Endothelial cell (in vitro differentiated cells): Measurements from ENCODE around the gene TRIM3. TPM values are rescaled to one million over a fixed set of nuclear protein-coding genes. Genes with fewer than 3 reads are reported as not detected.

Experiments
- DNase-seq: peaks from one replicate; pipeline ENCODE4 v3.0.0; 2021; ENCODE audit warnings: low spot score
- H3K27ac Mint-ChIP-seq: one replicate; pipeline ENCODE4 v1.8.0; 2021; ENCODE audit warnings: mixed read lengths, inconsistent platforms; ENCODE audit not compliant: unreplicated experiment
- H3K27me3 Mint-ChIP-seq: one replicate; pipeline ENCODE4 v1.8.0; 2021; ENCODE audit warnings: mild to moderate bottlenecking, moderate library complexity, mixed read lengths, inconsistent platforms; ENCODE audit not compliant: unreplicated experiment
- H3K36me3 Mint-ChIP-seq: one replicate; pipeline ENCODE4 v1.8.0; 2021; ENCODE audit warnings: mild to moderate bottlenecking, low read depth, mixed read lengths, inconsistent platforms; ENCODE audit not compliant: unreplicated experiment
- H3K4me1 Mint-ChIP-seq: one replicate; pipeline ENCODE4 v1.8.0; 2021; ENCODE audit warnings: mild to moderate bottlenecking, mixed read lengths, inconsistent platforms; ENCODE audit not compliant: unreplicated experiment
- H3K4me3 Mint-ChIP-seq: one replicate; pipeline ENCODE4 v1.8.0; 2021; ENCODE audit warnings: mild to moderate bottlenecking, mixed read lengths, inconsistent platforms; ENCODE audit not compliant: unreplicated experiment
- H3K9me3 Mint-ChIP-seq: one replicate; pipeline ENCODE4 v1.8.0; 2021; ENCODE audit warnings: mixed read lengths, inconsistent platforms; ENCODE audit not compliant: unreplicated experiment
- CTCF ChIP-seq: fragments of 200-600 bp; sonication (generic); IDR thresholded peaks from one replicate; pipeline ENCODE4 v1.5.0; 2021; ENCODE audit warnings: antibody characterized with exemption; ENCODE audit not compliant: unreplicated experiment
- total RNA-seq: library from RNA; stranded (reverse); fragmentation: NEBNext Ultra II Directional; extraction: Animal tissue kit (Norgen Biotek cat#: 25700); gene quantifications from one replicate; pipeline ENCODE4 v1.2.1, GENCODE V29; 2021; ENCODE audit not compliant: unreplicated experiment

The TRIM3 gene
- total RNA-seq, 1 donor from 2014 or later: 26.0 TPM

- Mint-ChIP-seq H3K27me3 (peaks cover 4% of the 10 kb centered on the region), H3K4me1 (peaks cover 3% of the 10 kb centered on the region), H3K36me3 (no peaks in the 10 kb centered on the region), H3K9me3 (no peaks in the 10 kb centered on the region), H3K4me3 (no peak overlapping the region), H3K27ac (no peak overlapping the region)
- TF ChIP-seq CTCF: no peak
- no peak for DNase-seq
Measured at GRCh38 chr11:6413791-6414201, 59.9 kb downstream of the TRIM3 start.

DNA sequence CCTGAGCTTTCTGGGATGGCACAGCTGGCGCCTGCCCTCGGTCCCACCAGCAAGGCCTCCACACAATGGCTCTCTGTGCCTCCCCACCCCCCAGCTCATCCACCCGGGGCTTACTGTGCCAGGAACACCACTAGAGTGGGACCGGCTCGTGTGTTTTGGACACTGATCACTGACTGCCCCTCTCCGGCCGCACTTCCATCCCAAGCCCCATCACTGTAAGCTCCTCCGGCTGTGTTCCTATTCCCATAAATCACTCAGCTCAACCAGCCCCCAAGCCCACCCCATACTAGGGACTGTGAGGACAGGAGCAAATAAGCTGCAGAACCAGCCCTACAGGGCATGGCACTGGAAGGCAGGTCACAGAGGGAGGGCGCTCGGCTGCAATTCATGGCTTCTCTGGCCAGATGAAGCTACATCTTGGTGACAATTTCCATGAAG is 62.1 kb downstream of the TRIM3 start:
- H3K9me3 Mint-ChIP-seq: no peaks in the 10 kb centered on the region
- no peak for DNase-seq
- no peak overlapping the region for H3K27ac Mint-ChIP-seq
- peaks cover 5% of the 10 kb centered on the region for H3K27me3 Mint-ChIP-seq
- H3K4me1 Mint-ChIP-seq: peaks cover 3% of the 10 kb centered on the region
- no peak for TF ChIP-seq CTCF
- H3K4me3 Mint-ChIP-seq: no peak overlapping the region
- H3K36me3 Mint-ChIP-seq: no peaks in the 10 kb centered on the region

DNA sequence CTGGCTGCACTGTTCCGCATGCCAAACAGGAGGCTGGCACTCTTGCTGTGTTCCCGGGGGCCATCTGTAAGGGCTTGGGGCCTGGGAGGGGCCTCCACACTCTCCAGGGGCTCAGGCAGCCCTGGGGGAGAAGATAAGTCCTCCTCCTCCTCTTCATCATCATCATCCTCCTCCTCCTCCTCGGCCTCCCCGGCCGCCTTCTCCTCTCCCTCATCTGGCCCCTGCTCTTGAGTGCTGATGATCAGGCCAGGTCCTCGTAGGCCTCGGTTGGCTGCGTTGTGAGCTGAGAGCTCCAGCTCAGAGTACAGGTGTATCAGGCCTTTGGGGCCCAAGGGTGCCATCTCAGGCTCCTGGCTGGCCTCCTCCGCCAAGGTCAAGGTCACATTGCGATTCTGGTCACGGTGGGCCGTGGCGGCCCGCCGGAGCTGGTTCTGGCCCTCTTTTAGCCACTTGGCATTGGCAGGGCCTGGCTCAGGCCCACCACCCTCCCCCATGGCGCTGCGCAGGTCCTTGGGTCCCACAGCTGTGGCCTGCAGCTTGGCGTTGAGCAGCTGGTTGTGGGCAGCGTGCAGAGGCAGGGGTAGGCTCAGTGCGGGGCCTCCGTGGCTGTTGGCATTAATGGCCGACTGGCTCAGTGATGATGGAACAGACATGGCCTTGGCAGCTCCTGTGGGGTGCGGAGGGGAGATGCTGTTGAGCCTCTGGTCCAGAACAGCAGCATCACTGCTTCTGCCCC is 62.9 kb downstream of the TRIM3 start:
- H3K4me1 Mint-ChIP-seq: peaks cover 3% of the 10 kb centered on the region
- no peak overlapping the region for H3K27ac Mint-ChIP-seq

DNA sequence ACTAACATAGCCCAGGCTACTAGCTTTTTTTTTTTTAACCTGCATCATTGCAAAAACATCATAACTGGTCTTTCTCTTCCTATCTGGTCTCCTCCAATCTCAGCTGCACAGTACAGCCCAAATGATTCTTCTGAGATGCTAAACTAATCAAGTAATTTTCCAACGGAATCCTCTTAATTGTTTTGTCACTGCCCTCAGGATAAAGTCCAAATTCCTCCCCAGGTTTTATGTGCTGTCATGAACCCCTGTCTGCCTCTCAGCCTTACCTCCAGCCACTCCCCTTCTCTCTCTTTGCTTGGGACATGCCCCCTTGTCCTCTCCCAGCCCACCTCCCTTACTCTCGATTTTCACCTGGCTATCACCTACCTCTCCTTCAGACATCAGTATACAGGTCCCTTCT is 67.4 kb downstream of the TRIM3 start:
- Mint-ChIP-seq H3K27me3 (peaks cover 7% of the 10 kb centered on the region), H3K4me3 (no peak overlapping the region), H3K27ac (no peak overlapping the region), H3K9me3 (no peaks in the 10 kb centered on the region), H3K36me3 (peaks cover 4% of the 10 kb centered on the region), H3K4me1 (peaks cover 7% of the 10 kb centered on the region)
- no peak for TF ChIP-seq CTCF
- no peak for DNase-seq

More for the DNA sequence above, 62.9 kb downstream of the TRIM3 start:
- H3K27me3 Mint-ChIP-seq: peaks cover 5% of the 10 kb centered on the region
- no peak overlapping the region for H3K4me3 Mint-ChIP-seq
- H3K36me3 Mint-ChIP-seq: peaks cover 3% of the 10 kb centered on the region
- no peak for DNase-seq
- no peaks in the 10 kb centered on the region for H3K9me3 Mint-ChIP-seq
- no peak for TF ChIP-seq CTCF

DNA sequence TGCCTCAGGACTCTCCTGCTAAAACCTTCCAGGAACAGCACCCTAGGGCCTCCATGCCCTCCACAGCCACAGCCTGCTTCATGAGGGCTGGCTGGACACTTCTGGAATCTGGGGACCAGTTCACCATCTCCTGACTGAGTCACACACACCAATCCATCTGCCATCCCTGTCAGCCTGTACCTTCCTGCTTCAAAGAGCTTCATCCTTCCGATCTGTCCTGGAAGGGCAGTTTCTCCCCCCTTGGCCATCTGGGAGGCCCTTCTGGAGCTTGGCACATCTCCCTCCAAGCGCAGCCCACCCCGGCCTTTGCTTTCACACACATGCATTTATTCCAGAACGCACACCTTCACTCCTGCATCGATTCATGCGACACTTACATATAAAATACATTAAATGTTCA is 67.9 kb downstream of the TRIM3 start:
- H3K4me3 Mint-ChIP-seq: no peak overlapping the region
- no peak overlapping the region for H3K27ac Mint-ChIP-seq
- H3K36me3 Mint-ChIP-seq: peaks cover 8% of the 10 kb centered on the region
- peaks cover 7% of the 10 kb centered on the region for H3K4me1 Mint-ChIP-seq
- peaks cover 10% of the 10 kb centered on the region for H3K27me3 Mint-ChIP-seq
- no peak for TF ChIP-seq CTCF
- no peak for DNase-seq
- H3K9me3 Mint-ChIP-seq: no peaks in the 10 kb centered on the region
